Erythroblast (primary cell): ENCODE results near the gene CMTR1.

Experiments used
- GATA1 ChIP-seq: IDR thresholded peaks from 2 replicates; pipeline ENCODE4 v1.6.1; 2011; ENCODE audit warnings: low read depth, mild to moderate bottlenecking, control low read depth, low read length, moderate library complexity
- POLR2A ChIP-seq: IDR thresholded peaks from 2 replicates; pipeline ENCODE4 v1.6.1; 2011; ENCODE audit warnings: mild to moderate bottlenecking, low read length

DNA sequence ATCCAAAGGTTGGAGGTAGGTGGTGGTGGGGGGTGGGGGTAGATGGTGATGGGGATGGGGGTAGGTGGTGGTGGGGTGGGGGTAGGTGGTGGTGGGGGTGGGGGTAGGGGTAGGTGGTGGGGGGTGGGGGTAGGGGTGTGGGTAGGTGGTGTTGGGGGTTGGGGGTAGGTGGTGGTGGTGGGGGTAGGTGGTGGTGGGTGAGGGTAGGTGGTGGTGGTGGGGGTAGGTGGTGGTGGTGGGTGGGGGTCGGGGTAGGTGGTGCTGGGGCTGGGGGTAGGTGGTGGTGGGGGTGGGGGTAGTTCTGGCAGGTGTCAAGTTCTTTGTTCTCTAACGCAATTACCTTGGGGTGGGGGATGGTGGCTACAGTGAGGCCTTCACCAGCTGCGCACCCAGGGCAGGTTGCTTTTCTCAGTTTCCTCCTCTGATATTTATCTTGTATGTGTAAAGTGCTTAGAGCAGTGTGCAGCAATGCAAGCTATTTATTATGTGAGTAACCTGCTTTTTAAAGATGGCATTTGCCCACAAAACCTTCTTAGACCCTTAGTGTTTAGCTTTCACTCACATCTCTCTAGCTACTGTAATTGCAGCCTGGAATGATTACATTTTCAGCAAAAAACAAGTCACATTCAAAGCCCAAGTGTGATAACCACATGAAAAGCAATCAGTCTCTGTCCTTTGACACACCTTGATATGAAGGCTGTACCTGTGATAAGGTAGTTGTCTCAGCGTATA is 74.8 kb downstream of the CMTR1 start:
- no peak for TF ChIP-seq POLR2A
- no peak for TF ChIP-seq GATA1
